NCI-H187 (cell line): Measurements from ENCODE around the gene SMURF2.

Source experiments
- DNase-seq, 2 experiments: peaks; one replicate each; lab custom pipeline; 2025; lab: John Stamatoyannopoulos, UW

SMURF2 gene

GRCh38 chr17:64502809-64503208 lies 159.3 kb downstream of the SMURF2 start:
- DNase-seq = no peak

- DNase-seq = no peak
Measured at GRCh38 chr17:64502021-64502420, 160.1 kb downstream of the SMURF2 start.

- no peak for DNase-seq
Measured at GRCh38 chr17:64500862-64501765, 161.0 kb downstream of the SMURF2 start.

GRCh38 chr17:64500487-64500859 lies 161.6 kb downstream of the SMURF2 start:
- no peak for DNase-seq

- no peak for DNase-seq
Measured at GRCh38 chr17:64499805-64500486, 162.2 kb downstream of the SMURF2 start.

GRCh38 chr17:64498308-64499203 lies 163.6 kb downstream of the SMURF2 start:
- DNase-seq = no peak

- no peak for DNase-seq
Measured at GRCh38 chr17:64497565-64498035, 164.5 kb downstream of the SMURF2 start.

- DNase-seq = peak; percentile 84 to 92
Measured at GRCh38 chr17:64496786-64497564, 165.1 kb downstream of the SMURF2 start, which contains the start of gene POLG2. TSS of gene POLG2 (minus strand) at chr17:64497054. CDS start at chr17:64496968, 86 bp downstream.

GRCh38 chr17:64496348-64496785 lies 165.7 kb downstream of the SMURF2 start:
- no peak for DNase-seq
